ENCODE data around the gene CCNG1.
"Not testable (repeated sequence)": the region's sequence is repeated elsewhere in the genome, so short reads cannot be mapped to it uniquely, and the experiment has no call there.

The CCNG1 gene, protein sequence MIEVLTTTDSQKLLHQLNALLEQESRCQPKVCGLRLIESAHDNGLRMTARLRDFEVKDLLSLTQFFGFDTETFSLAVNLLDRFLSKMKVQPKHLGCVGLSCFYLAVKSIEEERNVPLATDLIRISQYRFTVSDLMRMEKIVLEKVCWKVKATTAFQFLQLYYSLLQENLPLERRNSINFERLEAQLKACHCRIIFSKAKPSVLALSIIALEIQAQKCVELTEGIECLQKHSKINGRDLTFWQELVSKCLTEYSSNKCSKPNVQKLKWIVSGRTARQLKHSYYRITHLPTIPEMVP

DNA sequence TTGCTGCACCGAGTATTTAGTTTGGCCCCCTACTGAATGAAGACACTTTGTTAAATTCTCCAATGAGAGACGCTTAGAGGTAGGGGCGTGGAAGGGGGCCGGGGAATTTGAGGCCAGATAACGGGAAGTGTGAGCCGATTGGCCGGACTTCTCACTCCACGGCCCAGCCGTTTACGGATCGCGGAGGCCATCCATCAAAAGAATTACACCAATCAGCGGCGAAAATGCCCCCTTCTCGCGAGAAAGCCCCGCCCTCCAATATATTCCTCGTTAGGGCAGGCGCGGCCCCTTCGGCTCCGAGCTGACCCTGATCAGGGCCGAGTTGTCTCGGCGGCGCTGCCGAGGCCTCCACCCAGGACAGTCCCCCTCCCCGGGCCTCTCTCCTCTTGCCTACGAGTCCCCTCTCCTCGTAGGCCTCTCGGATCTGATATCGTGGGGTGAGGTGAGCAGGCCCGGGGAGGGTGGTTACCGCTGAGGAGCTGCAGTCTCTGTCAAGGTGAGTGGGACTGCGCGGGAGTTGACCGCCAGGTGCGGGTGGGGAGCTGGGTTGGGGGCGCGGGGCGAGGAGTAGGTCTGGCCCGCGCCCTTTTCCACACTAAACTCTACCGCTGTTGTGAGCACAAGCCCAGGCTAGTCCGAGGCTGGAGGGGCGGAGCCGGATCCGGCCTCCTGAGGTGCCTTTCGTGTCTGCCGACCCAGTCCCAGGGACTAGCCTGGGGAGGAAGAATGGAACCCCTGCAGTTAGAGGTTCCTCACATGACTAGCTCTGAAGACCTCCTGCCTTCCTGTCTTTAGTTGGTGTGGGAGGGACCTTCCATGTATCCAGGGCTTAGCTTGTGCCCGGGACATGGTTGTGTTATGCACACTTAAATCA lies at the start of gene CCNG1:
Gene CCNG1 (plus strand): TSS at position 287 of the 874 bp plus-strand sequence. CDS start 1,662 bp downstream, outside the sequence.
- DNase-seq (ENCODE audit: low spot score), result peak; percentile 97

DNA sequence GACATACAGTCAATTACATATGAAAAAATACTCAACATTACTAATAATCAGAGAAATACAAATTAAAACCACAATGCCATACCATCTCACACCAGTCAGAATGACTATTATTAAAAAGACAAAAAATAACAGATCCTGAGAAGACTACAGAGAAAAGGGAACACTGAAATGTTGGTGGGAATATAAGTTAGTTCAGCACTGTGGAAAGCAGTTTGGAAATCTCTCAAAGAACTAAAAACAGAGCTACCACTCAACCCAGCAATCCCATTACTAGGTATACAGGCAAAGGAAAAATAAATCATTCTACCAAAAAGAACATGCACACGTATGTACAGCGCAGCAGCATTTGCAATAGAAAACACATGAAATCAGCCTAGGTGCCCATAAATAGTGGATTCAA lies 41.6 kb upstream of the CCNG1 start:
- no peak for DNase-seq (ENCODE audit: low spot score)

DNA sequence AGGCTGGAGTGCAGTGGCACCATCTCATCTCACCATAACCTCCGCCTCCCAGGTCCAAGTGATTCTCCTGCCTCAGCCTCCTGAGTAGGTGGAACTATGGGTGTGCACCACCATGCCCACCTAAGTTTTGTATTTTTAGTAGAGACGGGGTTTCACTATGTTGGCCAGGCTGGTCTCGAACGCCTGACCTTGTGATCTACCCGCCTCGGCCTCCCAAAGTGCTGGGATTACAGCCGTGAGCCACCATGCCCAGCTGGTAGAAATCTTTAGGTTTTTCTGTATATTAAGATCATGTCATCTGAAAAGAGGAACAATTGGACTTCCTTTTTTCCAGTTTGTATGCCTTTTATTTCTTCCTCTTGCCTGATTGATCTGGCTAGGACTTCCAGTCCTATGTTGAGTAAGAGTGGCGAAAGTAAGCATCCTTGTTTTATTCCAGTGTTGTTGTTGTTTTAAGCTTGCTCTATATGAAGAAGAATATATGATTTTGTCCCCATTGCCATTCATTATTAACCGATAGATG lies 40.5 kb upstream of the CCNG1 start:
- not testable (repeated sequence) for DNase-seq (ENCODE audit: low spot score)

DNA sequence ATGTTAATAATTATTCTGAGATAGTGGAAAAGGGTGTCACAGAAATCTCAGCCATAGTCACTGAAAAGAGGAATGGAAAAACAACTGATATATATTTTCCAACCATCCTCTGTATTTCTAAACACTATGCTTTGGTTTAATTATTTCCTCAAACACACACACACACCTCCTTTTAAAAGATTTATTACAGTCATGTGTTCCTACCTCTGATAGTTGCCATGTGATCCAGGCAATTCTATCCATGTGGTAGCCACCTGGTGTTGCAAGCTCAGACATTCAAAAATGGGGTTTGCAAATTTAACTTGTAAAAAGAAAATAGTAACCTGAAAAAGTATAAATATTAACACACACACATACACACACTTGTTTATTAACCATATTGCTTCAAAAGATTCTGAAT lies 40.0 kb upstream of the CCNG1 start:
- no peak for DNase-seq (ENCODE audit: low spot score)

DNA sequence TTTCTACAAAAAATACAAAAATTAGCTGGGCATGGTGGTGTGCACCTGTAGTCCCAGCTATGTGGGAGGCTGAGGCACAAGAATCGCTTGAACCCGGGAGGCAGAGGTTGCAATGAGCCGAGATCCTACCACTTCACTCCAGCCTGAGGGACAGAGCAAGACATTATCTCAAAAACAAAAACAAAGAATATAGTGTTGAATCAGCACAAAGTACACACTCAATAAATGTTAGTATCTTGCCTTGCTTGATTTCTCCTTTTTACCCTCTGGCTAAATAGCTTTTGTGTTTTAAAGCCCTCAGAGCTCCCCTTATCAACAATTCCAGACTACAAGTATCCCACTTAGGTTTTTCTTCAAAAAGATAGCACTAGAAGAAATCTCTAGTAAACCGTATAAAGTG lies 37.5 kb upstream of the CCNG1 start:
- no peak for DNase-seq (ENCODE audit: low spot score)

DNA sequence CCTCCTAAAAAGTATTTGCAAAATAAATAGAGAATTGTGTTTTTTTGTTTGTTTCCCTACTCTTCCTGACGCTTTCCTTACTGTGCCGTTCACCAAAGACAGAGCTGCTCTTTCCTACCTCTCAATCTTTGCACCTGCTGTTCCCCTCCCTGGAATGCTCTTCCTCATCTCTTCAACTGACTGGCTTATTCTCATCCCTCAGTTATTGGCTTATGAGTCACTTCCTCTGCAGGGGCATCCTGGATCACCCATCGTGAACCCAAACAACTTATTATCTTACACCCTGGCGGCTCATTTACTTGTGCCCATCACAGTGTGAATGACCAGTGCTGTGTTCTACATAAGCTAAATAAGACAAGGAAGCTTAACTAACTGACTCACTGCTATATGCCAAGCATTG lies 36.1 kb upstream of the CCNG1 start:
- DNase-seq (ENCODE audit: low spot score), result no peak

DNA sequence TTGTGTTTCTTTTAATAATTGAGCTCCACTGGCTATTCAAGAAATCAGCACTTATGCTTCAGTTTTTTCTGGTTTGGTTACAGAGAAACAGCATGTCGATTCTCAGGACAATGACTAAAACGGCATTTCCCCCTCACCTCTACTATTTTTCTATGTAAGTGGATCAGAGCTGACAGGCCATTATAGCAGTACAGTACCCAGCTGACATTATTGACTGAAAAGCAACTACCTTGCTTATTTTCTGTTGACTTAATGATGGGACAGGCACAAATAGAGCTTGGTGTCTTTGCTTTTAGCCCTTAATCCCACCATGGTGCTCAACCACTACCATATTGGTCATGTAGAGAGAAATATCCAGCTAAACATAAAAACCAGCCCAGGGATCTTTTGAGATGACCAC lies 35.4 kb upstream of the CCNG1 start:
- DNase-seq (ENCODE audit: low spot score), result no peak

DNA sequence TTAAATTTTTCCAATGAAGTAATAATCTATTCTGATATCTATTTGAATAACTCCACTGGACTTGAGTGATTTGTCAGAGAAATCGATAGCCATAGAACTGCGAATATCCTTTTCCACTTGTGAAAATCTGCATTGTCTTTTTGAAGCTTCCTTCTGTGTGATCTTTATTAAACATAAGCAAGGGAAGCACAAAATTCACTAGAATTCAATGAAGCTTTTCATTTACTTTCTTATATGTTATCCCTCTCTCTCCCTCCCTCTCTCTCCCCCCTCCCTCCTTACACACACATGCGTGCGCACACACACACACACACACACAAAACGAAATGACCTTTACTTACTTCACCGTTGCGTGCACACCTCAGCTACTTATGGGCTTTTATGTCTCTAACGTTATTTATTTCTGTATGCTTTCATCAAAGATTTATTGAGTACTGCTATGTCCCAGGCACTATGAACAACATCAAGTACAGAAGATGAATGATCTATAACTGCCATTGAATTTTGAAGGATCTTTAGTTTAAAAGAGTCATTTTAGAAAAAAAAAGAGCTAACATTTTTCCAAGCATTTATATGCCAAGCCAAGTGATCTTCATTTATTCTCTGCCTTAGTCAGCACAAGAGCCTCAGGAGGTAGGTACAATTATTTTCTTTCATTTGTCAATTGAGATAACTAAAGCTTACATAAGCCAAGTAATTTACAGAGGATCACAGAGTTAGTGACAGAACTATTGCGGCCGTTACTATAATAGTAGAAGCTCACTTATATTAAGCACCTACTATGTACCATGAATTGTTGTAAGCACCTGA lies 32.8 kb upstream of the CCNG1 start:
- DNase-seq (ENCODE audit: low spot score), result no peak

DNA sequence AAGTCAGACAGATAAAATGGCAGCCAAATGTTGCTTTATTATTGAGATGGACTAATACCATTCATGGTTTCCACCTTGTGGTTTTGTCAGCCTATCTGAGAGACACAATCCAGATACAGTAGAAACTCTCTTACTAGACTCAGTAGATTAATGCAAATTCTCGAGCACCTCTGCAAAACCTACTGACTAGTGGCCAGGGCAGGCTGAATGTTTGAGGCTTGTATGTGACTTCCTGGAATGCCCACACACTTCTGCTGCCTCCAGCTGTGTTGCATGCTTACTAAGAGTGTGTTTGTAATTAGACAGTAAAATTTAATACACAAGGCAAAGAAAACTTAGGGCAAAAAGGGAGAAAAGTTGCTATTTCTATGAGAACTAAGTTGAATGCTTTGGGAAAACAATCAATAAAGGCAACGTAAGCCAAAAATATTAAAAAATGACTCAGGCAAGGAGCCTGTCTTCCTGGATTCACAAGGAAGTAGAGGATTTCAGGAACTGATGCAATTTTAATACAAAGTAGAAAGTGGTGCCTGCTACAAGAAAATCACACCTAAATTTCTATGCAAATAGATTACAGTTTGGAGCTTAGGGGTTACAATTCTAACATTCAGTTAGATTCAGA lies 30.2 kb upstream of the CCNG1 start:
- DNase-seq (ENCODE audit: low spot score), result no peak

DNA sequence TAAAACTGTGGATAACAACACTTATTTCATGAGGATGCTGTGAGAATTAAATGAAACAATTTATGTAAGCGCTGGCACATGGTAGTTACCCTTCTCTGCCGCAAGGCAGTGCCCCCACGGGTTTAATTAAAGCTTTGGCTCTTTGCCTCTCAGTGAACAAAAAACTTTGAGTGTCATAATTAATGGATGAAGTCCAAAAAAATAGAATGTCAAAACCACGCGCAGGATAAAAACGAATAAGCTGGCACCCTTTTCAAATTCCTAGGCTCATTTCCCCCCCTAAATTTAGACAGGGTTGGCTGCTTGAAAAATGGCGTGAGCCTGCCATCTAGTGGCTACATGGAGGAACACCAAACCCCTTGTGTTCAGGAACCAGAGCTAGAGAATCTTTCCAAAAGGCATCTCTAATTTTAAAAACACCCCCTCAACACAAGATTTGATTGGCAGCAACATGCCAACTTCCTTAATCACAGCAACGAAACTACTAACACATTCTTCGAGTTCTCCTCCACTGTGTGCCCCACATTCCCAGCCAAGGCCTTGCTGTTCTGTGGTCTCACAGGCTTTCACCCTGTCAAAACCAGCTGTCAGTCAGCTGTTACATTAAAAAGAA lies 29.0 kb upstream of the CCNG1 start:
- peak; percentile 81 for DNase-seq (ENCODE audit: low spot score)

DNA sequence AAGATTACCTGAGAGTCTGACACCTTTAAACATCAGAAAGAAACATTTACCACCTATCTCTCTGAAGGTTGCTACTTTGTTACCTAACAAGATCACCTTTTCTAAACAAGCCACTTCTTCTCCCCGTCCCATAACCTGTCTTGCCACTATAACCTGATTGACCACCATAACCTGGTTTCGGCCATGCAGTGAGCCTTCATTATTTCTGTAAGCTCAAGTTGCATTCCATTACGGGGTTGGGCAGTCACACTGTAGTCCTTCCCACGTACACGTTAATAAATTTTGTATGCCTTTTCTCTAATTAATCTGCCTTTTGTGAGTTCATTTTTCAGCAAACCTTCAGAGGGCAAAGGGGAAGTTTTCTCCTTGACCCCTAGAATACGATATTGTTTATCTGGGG lies 28.0 kb upstream of the CCNG1 start:
- DNase-seq (ENCODE audit: low spot score), result no peak

DNA sequence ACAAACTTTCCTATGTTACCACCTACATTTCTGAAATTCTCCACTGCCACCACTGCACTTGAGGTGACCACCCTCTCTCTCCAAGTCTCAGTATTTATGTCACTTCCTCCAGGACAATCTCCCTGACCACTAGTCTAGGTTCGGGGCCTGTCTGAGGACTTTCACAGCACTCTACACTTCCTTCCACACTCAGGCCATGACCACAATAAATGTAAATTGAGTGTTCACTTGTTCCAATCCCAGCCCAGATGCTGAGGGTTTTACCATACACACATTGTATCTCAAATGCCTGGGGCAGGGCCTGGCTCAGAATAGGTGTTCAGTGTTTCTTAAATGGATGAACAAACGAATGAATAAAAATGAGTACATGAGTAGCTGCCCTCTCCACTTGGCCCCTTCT lies 26.9 kb upstream of the CCNG1 start:
- DNase-seq (ENCODE audit: low spot score), result no peak

DNA sequence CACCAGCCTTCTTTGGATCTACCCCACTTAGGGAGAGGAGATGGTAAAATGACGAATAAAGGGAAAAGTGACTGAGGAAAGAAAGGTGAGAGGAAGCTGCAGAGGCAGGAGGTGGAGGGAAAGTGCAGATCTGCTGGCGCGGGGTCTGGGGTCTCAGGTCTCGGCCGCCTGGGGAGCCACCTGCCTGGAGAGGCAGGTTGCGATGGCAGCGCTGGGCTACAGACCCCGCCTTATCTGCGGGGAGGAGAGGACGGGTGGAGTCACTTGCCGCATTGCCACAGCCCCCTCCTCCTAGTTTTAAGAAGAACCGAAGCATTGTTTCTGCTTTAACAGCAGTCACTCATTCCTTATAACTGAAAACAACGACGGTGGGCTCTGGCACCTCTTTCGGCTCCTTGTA lies 21.7 kb upstream of the CCNG1 start:
- not testable (repeated sequence) for DNase-seq (ENCODE audit: low spot score)

DNA sequence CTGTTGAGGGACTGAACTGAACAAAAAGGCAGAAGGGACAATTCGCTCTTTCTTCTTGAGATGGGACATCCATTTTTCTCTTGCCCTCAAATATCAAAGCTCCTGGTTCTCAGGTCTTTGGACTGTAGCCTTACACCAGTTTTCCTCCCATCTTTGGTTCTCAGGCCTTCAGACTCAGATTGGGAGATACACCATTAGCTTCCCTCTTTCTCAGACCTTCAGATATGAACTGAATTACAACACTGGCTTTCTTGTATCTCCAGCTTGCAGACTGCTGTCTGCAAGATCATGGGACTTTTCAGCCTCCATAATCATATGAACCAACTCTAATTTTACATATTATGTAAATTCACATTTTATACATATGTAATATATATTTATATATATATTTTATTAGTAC lies 12.6 kb upstream of the CCNG1 start:
- DNase-seq (ENCODE audit: low spot score), result no peak

DNA sequence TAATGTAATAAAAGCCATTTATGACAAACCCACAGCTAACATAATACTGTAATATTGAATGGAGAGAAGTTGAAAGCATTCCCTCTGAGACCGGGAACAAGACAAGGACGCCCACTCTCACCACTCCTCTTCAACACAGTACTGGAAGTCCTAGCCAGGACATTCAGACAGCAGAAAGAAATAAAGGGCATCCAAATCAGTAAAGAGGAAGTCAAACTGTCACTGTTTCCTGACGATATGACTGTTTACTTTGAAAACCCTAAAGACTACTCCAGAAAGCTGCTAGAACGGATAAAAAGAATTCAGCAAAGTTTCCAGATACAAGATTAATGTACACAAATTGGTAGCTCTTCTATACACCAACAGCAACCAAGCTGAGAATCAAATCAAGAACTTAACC lies 11.3 kb upstream of the CCNG1 start:
- DNase-seq (ENCODE audit: low spot score), result not testable (repeated sequence)

DNA sequence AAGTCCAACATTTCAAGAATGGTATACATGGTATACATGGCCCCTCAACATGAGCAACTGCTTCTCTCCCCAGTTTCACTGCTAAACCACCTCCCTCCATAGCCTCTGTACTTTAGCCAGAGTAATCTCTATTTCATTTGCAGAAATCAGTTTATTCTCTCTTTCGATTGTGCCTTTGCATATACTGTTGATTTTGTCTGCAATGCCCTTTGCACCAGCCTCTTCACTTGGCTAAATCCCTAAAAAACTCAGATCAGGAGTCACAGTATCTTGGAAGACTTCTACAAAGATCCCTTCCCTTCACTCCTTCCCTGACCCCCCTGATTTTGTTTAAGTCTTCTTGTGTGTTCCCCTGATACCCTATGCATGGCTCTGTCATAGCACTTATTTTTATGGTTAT lies 4.9 kb upstream of the CCNG1 start:
- DNase-seq (ENCODE audit: low spot score), result no peak

DNA sequence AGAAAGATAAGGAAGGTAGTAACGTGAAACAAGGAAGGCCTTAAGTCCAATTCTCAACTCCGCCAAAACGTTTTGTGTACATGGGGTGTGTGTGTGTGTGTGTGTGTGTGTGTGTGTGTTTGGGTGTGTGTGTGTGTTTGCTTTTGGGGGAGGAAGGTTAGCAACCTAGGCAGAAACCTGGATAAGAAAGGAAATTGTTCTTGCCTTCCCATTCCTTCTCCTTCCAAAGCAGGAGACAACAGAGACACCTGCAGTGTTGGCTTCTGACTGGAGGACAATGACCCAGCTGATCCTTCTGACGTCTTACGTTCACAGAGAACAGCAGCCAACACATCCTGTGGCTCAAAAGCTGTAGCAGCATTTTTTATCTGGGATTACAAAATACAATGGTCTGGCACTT lies 4.1 kb upstream of the CCNG1 start:
- no peak for DNase-seq (ENCODE audit: low spot score)

DNA sequence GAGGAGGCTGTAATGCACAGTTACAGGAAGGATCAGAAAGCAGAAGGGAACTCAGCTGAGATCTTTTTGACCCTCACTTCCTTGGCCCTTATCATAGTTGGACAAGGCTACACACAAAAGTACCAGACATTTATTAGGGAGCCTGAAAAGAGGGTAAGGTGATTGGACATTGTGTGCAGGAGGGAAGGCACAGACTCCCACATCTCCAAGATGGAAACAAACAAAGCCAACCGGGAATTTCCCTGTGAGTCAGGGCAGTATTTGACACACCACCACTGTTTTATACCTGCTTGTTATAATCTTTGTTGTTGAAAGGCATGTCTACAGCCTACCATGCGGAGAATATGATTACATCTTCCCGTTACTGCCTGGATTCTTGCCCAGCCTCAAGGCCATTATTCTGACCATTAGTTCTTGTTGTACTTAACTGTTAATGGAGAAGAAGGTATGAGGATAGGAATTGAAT lies 3.0 kb upstream of the CCNG1 start:
- no peak for DNase-seq (ENCODE audit: low spot score)

DNA sequence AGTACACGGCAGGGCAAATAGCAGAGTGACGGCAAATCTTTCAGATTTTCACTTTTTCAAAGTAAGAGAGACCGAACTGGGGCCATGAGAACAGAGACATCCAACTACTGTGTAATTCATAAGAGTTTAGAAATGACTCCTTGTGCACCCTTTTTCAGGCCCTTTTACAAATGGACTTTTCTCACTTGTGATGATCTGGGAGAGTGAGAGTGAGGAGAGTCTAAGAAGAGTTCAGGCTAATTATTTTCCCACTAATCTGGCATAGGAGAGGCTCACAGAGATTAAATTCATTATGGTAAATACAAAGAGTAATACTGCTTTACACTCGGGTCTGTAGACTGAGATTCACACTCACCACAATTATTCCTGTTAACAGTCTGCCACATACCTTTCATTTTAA lies 880 bp upstream of the CCNG1 start:
- DNase-seq (ENCODE audit: low spot score), result no peak

DNA sequence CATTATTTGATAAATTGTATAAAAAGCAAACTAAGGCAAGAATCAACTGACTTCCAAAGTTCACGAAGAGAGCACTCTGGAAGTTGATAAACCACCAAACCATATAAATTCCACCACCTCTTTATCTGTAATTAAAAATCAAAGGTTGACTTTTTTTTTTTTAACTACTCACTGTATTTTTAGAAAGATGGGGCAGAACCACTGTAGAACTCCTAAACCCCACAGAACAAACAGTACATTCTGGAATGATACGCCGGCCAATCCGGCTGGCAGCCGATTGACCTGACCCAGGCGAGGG lies 435 bp upstream of the CCNG1 start:
- DNase-seq (ENCODE audit: low spot score), result no peak

DNA sequence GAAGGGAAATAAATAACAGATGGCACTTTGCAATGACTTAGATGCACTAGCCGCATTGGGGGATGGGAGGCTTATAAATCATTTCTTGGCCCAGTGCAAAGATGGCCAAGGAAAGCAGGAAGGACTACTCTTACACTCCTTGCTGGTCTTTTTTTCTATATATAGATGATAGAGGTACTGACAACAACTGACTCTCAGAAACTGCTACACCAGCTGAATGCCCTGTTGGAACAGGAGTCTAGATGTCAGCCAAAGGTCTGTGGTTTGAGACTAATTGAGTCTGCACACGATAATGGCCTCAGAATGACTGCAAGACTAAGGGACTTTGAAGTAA lies 1.7 kb downstream of the CCNG1 start:
- DNase-seq (ENCODE audit: low spot score), result no peak

DNA sequence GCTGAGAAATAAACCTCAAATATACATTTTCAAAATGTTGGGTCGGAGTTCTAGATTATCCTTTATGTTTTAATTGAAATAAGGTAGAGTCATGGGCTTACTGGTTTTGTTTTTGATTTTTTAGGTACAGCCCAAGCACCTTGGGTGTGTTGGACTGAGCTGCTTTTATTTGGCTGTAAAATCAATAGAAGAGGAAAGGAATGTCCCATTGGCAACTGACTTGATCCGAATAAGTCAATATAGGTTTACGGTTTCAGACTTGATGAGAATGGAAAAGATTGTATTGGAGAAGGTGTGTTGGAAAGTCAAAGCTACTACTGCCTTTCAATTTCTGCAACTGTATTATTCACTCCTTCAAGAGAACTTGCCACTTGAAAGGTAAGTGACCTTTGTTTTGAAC lies 3.6 kb downstream of the CCNG1 start:
- DNase-seq (ENCODE audit: low spot score), result no peak
